Measurements from ENCODE around the gene FYN.
A peak's percentile ranks its signal among the peaks of the same experiment; 100 is the strongest.

Gene FYN

DNA sequence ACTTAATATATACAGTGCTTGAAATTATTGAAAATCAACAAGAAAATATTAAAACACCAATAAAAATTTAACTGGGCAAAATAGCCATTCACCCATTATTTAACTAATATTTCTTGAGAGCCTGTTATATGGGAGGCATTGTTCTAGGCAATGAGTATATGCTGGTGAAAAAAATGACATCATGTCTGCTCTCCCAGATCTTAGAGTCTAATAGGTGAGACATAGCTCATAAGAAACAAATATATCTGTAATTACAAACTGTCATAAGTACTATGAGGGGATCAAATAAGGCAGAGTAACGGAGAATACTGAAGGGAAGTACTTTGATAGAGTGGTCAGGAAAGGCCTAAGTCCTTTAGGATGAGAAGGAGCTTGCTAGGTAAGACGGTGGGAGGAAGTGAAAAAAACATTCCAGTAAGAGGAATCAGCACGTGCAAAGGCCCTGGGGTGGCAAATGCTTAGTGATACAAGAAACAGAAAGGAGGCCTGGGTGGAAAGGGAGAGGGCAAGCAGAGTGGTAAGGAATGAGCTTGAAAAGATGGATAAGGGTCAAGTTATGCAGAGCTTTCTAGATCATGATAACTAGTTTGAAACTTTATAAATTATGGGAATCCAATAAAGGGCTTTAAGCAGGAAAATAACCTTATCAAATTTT, 12.2 kb upstream of the FYN start:
- TF ChIP-seq, protein P1, sequence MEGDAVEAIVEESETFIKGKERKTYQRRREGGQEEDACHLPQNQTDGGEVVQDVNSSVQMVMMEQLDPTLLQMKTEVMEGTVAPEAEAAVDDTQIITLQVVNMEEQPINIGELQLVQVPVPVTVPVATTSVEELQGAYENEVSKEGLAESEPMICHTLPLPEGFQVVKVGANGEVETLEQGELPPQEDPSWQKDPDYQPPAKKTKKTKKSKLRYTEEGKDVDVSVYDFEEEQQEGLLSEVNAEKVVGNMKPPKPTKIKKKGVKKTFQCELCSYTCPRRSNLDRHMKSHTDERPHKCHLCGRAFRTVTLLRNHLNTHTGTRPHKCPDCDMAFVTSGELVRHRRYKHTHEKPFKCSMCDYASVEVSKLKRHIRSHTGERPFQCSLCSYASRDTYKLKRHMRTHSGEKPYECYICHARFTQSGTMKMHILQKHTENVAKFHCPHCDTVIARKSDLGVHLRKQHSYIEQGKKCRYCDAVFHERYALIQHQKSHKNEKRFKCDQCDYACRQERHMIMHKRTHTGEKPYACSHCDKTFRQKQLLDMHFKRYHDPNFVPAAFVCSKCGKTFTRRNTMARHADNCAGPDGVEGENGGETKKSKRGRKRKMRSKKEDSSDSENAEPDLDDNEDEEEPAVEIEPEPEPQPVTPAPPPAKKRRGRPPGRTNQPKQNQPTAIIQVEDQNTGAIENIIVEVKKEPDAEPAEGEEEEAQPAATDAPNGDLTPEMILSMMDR (IDR thresholded peaks at IDR 0.05; ENCODE audit: low read depth, low read length), result no peak
- H3K4me3 ChIP-seq (replicated peaks in 1 of 2; ENCODE audit: low read depth in 2 of 2, low read length in 2 of 2), result no peak overlapping the region
- no peak for DNase-seq (ENCODE audit: low read depth in 2 of 2)

DNA sequence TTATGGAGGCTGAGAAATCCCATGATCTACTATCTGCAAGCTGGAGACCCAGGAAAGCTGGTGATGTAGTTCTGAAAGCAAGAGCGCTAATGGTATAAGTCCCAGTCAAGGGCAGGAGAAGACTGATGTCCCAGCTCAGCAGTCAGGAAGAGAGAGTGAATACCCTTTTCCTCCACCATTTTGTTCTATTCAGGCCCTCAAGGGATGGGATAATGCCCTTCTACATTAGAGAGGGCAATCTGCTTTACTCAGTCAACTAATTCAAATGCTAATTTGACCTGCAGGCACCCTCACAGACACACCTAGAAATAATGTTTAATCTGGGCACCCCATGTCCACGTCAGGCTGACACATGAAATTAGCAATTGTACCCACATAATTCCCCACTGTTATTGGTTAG, 10.8 kb upstream of the FYN start:
- no peak for DNase-seq (ENCODE audit: low read depth in 2 of 2)
- TF ChIP-seq, protein P1 (IDR thresholded peaks at IDR 0.05; ENCODE audit: low read depth, low read length), result no peak
- no peak overlapping the region for H3K4me3 ChIP-seq (replicated peaks in 1 of 2; ENCODE audit: low read depth in 2 of 2, low read length in 2 of 2)

DNA sequence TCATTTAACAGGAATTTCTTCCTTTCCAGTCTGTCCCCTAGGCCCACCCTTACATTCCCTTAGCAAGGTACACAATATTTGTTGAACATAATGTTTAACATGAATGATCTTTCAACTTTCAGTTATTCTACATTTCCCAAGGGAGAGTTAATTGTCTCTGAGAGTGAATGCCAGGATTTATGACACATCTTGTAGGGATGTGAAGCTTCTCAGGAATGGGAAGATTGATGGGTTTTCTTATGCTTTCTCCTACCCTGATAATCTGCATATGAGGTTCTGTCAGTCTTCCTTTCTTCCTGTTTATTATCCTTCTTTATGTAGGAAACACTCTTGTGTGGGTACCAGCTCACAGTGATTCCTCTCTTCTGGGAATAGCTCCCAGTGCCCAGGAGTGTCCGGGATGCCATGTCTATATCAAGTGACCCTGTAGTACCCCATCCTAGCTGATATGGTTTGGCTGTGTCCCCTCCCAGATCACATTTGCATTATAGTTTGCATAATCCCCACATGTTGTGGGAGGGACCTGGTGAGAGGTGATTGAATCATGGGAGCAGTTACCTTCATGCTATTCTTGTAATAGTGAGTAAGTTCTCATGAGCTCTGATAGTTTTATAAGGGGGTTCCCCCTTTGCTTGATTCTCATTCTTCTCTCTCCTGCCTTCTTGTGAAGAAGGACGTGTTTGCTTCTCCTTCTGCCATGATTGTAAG, 7.1 kb upstream of the FYN start:
- H3K4me3 ChIP-seq (replicated peaks in 1 of 2; ENCODE audit: low read depth in 2 of 2, low read length in 2 of 2), result no peak overlapping the region
- DNase-seq (ENCODE audit: low read depth in 2 of 2), result peak; percentile 31 to 77
- TF ChIP-seq, protein P1 (IDR thresholded peaks at IDR 0.05; ENCODE audit: low read depth, low read length), result no peak

DNA sequence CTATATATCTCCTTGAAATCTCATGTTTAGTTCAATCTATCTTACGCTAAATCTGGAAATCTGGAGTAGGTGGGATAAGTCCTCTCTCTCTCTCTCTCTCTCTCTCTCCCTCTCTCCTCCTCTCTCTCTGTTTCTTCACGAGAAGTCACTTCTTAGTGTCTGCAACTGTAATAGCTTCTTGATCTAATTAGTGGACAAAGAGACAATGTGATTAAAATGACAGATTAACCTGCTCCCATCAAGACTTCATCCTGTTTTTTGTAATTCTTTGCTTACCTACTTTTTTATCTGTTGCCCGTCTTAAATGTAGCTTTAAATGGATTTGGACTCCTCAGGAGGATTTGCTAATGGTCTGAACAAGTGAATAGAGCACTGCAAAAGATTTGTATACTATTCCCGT, 2.5 kb upstream of the FYN start:
- TF ChIP-seq, protein P1 (IDR thresholded peaks at IDR 0.05; ENCODE audit: low read depth, low read length), result no peak
- H3K4me3 ChIP-seq (replicated peaks in 1 of 2; ENCODE audit: low read depth in 2 of 2, low read length in 2 of 2), result no peak overlapping the region
- no peak for DNase-seq (ENCODE audit: low read depth in 2 of 2)

GRCh38 chr6:111874025-111874415, 768 bp upstream of the FYN start:
- peak overlapping the region; percentile 55 to 74 for H3K4me3 ChIP-seq (replicated peaks in 1 of 2; ENCODE audit: low read depth in 2 of 2, low read length in 2 of 2)
- DNase-seq (ENCODE audit: low read depth in 2 of 2), result peak in 1 of 2 donors; percentile 43
- TF ChIP-seq, protein P1 (IDR thresholded peaks at IDR 0.05; ENCODE audit: low read depth, low read length), result no peak

GRCh38 chr6:111872401-111873177, 663 bp downstream of the FYN start:
- DNase-seq (ENCODE audit: low read depth in 2 of 2), result peak; percentile 48 to 61
- H3K4me3 ChIP-seq (replicated peaks in 1 of 2; ENCODE audit: low read depth in 2 of 2, low read length in 2 of 2), result peak overlapping the region; percentile 71 to 74
- TF ChIP-seq, protein P1 (IDR thresholded peaks at IDR 0.05; ENCODE audit: low read depth, low read length), result no peak

Measured in cardiac fibroblast (primary cell).